GM18861 (cell line): ENCODE results near the gene PKLR.
"Not testable (repeated sequence)": the region's sequence is repeated elsewhere in the genome, so short reads cannot be mapped to it uniquely, and the experiment has no call there.

Experiments
- ATAC-seq: cut with Tn5 transposase; IDR thresholded peaks from one replicate; pipeline ENCODE4 v1.9.1; 2021; ENCODE audit not compliant: unreplicated experiment

The PKLR gene

DNA sequence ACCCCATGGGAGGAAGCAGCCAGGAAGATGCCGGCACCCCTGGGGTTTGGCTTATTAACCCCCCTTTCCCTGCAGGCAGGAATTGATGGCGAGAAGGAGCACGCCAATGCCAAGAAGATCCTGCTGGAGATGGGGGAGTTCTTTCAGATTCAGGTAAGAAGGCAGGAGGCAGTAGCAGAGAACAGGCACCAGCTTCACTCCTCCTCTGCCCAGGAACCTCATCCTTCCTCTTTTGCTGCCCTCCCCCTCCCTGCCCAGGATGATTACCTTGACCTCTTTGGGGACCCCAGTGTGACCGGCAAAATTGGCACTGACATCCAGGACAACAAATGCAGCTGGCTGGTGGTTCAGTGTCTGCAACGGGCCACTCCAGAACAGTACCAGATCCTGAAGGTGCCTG lies 18.3 kb upstream of the PKLR start:
- no peak for ATAC-seq

DNA sequence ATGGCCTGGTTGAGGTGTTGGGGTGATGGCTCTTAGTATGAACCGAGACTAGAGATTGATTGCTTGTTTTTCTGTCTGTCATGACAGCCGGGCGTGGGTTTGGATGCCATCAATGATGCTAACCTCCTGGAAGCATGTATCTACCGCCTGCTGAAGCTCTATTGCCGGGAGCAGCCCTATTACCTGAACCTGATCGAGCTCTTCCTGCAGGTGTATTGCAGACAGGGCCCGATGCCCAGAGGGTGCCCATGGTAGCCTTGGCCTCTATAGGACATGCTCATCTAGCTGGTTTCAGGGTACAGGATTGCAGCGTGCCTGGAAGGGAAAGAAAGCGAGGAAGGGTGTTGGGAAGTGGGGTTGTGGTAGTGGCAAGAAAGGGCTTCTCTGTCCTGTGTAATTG lies 16.8 kb upstream of the PKLR start:
- no peak for ATAC-seq

DNA sequence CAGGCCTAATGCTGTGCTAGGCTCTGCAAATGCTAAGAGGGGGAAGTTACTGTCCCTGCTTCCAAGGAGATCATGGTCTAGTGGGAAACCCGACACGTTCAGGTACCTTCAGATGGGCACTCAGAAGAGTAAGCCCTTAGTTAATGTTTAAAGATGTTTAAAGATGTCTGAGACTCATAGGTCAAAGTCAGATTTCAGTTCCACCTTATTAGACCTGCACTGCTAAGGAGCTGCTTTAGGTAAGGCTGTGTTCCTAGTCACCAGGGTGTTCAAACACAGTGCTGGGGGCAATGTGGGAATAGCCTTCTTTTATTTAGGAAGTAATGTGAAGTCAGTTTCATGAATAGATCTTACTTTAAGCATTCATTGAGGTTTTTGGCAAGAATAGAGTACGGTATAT lies 15.7 kb upstream of the PKLR start:
- no peak for ATAC-seq

DNA sequence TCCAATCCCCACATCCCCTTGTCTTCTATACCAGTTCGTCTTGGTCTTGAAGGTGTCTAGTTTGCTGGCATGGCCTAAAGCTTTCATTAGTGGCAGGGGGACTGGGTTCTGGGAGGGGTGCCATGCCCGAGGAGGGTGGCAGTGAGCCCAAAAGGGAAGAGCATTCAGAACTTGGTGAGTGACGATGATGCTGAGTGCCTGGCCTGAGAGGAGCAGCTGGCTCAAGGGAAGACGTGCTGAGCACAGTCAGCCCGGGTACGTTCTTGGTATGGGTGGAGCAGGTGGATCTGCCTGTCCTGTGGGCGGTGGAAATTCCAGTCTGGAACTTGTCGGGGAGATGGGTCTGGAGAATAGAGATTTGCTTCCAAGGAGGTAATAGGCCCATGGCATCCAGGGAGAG lies 12.0 kb upstream of the PKLR start:
- no peak for ATAC-seq

DNA sequence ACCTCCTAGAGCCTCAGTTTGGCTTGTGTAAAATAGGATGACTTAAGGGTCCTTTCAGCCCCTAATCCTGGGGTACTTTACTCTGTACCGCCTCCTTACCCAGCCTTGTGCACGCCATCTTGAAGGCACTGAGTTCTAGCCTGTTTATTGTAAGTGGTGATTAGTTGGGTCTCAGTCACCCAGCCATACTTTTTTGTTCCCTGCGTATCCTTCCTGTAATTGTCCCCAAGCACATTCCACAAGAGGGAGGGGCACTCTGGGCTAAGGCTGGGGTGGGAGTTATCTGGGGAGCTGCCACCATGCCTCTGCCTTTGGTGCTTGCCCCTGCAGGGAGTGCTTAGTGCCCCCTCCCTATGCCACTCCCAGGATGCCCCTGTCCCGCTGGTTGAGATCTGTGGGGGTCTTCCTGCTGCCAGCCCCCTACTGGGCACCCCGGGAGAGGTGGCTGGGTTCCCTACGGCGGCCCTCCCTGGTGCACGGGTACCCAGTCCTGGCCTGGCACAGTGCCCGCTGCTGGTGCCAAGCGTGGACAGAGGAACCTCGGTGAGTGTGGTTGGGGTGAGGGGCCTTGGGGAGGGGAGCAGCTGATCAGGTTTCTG lies 8.3 kb upstream of the PKLR start:
- ATAC-seq = no peak

DNA sequence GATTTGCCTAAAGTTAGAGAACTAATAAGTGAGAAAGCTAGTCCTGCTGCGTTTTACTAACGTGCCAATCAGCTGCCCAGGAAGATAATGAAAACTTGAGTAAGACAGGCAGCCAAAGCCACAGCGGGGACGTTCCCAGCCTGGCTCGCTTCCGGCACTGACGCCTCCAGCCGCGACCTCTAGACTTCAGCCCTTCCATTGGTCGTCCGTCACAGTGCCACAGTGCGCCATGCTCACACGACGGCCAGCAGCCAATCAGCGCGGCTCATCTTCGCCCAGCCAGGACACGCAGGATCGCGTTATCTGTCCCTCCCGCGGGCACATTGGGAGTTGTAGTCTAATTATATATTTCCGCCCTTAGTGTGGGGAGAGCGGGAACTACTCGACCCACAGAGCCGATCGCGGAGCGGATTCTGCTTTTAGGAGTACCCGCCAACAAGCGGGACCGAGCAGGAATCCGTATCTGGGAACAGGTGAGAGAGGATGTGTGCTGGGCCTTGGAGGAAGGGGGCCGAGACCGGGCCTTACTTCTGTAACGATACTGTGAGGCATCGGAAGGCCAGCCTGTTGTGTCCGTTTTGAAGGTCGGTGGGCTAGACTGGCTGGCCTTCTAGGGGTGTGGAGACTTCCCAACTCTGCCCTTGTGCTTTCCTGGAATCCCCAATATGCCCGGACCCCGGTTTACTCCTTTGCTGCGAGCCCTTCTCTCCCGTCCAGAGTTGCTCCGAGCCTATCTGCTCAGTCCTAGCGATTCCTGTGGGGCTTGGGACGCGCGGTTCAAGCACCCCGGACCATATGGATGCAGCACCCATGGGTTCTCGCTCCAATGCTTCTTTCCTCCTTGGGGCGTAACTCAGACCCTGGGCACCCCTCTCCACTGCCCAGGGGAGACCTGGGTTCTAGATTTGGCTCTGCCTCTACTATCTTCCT lies 7.5 kb upstream of the PKLR start, which contains the start of gene FDPS:
Gene FDPS (plus strand): TSS at position 374 of the 930 bp plus-strand sequence. CDS start 924 bp downstream, outside the sequence.
- peak; percentile 91 for ATAC-seq

DNA sequence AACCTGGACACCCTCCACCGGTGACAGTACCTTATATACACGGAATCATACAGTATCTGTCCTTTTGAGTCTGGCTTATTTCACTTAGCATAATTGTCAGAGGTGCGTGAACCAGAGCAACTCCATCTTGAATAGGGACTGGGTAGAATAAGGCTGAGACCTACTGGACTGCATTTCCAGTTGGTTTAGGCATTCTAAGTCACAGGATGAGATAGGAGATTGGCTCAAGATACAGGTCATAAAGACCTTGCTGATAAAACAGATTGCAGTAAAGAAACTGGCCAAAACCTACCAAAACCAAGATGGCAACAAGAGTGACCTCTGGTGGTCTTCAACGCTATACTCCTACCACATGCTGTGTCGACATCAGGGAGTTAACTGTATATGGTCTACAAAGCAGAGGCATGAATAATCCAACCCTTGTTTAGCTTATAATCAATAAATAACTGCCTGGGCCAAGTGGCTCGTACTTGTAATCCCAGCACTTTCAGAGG lies 6.1 kb upstream of the PKLR start:
- ATAC-seq = no peak

DNA sequence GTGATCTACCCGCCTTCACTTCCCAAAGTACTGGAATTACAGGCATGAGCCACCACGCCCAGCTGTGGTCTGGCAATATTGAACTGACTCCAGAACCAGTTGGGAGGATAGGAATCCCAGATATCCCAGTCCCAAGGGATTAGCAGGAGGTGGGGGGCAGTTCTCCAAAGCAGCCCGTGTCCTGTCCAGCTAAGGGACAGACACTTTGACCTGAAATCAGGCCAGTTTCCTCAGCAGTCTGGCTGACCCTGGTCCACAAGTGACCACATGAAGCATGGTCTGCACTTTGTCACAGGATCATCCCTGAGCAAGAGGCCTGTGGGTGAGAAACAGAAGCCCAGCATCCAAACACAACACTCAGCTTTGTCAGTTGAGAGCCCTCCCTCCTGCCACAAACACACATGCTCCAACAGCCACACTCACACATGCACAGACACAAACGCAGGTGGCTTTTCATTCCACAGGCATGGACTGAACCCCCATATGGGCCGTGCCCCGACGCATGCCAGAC lies 4.7 kb upstream of the PKLR start:
- ATAC-seq = no peak

DNA sequence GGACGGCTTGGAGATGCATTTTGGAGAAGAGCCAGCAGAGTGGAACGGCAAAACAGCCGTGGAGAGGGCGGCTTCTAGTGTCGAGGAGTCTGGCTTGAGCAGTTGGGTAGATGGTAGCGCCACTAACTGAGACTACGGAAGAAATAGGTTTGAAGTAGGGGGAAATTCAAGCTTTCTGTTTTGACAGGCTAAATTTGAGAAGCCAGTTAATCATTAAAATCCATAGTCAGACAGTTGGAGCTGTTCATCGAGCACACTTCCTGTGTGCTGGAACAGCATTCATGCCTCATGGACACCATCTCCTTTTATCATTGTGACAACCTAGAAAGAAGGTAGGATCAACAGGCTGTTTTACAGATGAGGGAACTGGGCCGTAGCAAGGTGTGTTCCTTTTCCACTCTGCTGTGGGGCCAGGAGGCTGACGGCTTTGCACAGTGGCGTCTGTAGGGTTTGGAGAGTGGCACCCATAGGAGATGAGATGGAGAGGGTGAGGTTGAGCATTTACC lies 3.4 kb upstream of the PKLR start:
- ATAC-seq = no peak

DNA sequence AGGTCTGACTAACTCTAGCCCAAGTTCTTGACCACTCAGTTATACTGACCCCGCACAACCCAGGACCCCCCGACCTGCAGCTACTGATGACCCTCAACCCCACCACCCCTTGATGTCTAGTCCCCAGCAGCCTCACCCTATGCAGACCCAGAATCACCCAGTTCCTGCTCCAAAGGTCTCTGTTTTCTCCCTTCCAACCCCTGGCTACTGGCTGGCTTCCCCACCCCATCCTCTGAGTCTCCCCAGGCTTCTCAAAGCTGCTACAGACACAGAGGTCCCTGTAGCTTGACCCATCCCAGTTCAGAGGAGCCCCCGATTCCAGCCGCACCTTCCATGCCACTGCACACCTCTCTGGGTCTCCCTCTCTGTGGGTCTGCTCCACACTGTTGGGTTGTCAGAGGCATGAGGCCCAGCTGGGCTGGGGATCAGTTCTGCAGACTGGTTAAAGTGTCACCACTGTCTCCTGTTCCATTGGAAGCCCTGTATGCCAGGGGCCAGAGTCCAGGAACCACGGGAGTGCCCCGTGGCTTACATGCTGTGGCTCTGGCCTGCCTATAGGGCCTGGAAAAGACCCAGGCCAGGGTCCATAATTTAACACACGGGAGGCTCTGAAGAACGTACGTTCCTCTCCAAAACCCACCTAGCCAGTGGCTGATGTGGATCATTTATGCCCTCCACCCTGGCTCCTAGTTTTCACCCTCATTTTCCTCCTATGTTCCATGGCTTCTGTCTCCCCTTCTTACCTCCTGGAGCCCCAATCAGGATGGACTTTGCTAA lies 497 bp downstream of the PKLR start:
- ATAC-seq = no peak

DNA sequence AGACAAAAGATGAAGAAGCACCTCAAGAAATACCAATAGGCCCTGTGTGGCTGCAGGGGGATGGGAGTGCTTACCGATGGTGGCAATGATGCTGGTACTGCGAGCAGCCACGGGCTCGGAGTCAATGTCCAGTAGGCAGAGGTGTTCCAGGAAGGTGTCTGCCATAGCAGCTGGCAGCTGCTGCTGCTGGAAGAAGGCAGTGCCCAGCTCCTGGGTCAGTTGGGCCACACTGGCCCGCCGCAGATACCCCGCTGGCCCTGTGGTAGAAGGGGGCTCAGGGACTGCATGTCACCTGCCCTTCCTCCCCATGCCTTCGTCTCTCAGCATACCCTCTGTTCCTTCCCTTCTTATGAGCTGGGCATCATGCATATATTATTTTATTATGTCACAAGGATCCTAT lies 1.2 kb downstream of the PKLR start:
- no peak for ATAC-seq

DNA sequence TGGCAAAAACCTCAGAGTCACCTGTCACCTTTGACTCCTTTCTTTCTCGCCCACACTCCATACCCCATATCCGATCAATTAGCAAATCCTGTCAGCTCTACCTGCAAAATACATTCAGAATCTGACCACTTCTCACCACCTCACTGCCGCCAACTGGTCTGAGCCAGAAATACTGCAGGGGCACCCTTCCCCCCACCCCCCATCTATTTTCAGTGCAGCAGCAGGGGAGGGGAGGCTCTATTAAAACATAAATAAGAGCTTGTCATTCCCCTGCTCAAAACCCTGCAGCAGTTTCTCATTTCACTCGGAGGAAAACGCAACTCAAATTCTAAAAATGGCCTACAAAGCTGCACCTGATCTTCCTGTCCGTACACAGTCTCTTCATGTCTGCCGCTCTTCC lies 3.9 kb downstream of the PKLR start:
- no peak for ATAC-seq

DNA sequence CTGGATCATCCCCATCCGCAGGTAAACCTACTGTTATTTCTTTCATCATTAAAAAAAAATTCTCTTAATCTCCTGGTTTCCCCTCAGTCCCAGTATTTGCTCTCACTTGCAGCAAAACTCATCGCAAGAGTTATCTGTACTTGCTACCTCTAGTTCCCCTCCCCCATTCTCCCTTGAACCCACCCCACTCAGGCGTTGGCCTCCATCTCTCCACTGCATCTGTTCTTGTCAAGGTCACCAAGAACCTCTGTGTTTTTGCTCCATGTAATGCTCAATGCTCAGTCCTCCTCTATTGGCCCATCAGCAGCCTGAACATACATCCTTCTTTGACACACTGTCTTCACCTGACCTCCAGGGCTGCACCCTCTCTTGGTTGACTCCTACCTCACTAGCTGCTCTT lies 4.6 kb downstream of the PKLR start:
- no peak for ATAC-seq

DNA sequence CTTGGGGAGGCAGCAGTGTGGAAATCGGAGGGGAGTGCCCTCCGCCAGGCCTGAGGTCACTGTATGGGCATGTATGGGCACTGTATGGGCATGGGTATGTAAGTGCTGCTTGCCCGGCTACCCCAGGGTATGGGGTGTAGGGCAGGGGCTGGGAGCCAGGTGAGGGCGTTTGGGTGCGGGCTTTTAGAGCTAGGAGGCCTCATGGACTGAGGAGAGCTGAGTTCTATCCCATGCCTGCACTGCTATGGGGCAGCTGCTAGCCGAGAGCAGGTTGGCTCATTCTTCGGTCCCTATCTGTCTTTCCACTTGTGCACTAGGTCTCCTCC lies 5.3 kb downstream of the PKLR start:
- no peak for ATAC-seq

DNA sequence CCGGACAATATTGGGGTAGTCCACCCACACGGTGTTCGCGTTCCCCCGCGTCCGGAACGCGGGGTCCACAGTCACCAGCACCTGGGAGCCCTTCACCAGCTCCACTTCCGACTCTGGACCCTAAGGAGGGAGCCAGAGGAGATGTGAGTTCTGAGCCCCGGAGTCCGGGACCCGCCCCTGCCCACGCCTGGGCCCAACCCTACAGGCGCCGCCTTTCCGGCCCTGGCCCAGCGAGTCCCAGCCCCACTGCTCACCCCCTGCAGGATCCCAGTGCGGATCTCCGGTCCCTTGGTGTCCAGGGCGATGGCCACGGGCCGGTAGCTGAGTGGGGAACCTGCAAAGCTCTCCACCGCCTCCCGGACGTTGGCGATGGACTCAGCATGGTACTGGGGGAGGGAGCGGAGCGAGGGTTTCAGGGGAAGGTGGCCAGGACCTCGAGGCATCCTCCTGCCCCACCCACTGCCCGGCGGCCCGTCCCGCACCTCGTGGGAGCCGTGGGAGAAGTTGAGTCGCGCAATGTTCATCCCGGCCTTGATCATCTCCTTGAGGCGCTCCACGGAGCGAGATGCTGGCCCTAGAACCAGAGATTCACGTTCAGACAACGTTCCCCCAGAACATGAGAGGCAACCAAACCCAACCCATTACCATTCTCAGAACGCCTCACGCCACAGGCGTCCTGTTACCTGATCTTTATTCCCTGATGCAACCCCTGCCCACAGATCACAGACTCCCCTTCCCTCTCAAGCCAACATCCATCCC lies 5.9 kb downstream of the PKLR start:
- ATAC-seq = no peak

DNA sequence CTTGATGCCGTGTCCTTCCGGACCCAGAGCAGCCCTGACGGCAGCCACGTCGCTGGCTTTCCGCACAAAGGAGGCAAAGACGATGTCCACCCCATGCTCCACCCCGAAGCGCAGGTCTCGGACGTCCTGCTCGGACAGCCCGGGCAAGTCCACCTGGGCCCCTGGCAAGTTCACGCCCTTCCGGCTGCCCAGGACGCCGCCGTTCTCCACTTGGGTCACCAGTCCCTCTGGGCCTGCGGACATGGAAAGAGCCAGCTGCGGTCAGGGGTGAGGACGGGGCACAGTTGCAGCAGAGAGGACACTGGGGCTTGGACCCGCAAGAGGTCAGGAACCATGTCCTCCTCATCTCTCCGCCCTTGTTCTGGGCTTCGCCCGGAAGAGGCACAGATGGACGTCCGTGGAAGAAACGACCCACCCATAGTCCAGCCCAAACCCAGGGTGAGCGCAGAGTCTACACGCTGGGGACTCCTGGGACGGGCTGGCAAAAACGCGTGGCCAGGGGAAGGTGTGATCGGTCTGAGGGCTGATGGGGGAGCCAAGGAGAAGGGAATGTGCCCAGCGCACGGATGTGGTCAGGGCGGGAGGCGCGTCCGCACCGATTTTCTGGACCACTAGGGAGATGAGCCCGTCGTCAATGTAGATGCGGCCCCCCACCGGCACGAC lies 6.6 kb downstream of the PKLR start:
- no peak for ATAC-seq

DNA sequence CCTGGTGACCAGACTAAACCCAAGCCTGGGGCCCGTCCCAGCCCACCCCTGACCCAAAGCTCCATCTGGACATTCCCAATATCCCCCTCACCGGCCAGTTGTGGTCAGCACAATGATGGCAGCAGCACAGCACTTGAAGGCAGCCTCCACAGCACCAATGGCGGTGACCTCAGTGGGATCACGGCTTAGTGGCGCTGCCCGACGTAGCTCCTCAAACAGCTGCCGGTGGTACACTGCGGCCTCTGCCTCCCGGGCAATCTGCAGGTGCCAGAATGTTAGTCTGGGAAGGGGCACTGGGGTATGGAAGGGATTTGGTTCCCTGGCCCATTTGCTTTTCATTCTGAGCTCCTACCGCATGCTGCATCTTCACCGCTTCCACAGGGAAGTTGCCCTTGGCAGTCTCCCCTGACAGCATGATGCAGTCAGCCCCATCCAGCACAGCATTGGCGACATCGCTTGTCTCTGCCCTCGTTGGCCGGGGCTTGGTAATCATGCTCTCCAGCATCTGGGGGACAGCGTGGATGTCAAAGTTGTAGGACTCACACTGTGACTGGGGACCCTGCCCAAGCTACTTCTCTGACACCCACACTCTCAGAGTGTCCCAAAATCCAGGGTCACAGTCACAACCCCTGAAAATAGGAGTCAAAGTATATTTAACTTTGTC lies 8.0 kb downstream of the PKLR start:
- no peak for ATAC-seq

DNA sequence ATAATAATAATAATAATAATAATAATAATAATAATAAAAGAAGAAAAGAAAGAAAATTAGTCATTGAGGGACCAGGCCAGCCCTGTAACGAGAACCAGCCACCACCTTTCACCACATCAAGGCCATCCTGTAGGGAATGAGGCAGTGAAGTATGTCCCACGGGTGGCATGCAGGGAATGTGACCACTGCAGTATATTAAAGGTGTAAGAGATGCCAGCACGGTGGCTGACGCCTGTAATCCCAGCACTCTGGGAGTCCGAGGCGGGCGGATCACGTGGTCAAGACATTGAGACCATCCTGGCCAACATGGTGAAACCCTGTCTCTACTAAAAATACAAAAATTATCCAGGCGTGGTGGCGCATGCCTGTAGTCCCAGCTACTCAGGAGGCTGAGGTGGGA lies 10.2 kb downstream of the PKLR start:
- not testable (repeated sequence) for ATAC-seq

DNA sequence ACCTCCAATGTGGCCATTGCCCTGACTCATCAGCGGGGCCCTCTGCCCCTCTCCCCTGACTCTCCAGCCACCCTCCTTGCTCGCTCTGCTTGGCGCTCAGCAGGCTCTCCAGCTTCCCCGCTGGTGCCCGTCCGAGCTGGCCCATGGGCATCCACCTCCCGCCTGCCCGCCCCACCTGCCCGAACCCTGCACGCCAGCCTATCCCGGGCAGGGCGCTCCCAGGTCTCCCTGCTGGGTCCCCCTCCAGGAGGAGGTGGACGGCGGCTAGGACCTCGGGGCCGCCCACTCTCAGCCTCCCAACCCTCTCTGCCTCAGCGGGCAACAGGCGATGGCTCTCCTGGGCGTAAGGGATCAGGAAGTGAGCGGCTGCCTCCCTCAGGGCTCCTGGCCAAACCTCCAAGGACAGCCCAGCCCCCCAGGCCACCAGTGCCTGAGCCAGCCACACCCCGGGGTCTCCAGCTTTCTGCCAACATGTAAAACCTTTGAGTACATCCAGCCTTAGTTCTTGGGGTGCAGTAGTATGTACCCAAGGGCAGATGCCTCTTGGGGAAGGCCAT lies 13.2 kb downstream of the PKLR start:
- ATAC-seq = no peak
